Measurements from ENCODE around the gene FERMT2.

FERMT2 gene

DNA sequence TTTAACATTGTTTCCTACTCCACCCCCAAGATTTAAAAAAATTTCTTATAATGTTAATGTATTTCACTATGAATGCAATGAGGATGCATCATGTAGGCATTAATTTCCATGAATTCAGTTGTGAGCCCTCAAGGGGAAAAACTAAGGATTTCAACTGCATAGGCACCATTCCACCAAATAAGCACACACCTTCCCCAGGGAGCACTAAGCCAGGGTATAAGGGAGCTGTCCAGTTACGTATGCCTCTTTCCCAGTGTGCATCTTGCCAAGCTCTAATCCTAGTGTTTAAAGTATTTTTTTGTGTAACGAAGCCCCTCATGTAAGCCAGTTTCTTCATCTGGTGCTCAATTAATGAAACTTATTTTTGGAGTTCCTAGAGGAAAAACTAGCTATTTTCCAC, 6.6 kb downstream of the FERMT2 start:
- peaks cover 18% of the 10 kb centered on the region for H3K27me3 ChIP-seq
- H3K27ac ChIP-seq, result no peak overlapping the region
- TF ChIP-seq Cebpa-rat (IDR thresholded peaks at IDR 0.05), result no peak
- H3K9me3 ChIP-seq, result no peaks in the 10 kb centered on the region
- no peaks in the 10 kb centered on the region for H3K36me3 ChIP-seq
- no peak overlapping the region for H3K9ac ChIP-seq
- no peak overlapping the region for H3K4me3 ChIP-seq
- no peak overlapping the region for H3K4me2 ChIP-seq
- H4K20me1 ChIP-seq, result peaks cover 4% of the 10 kb centered on the region
- no peaks in the 10 kb centered on the region for H3K4me1 ChIP-seq

GRCh38 chr14:52939427-52939826, 11.4 kb downstream of the FERMT2 start:
- Histone ChIP-seq H3K27me3 (no peaks in the 10 kb centered on the region), H3K4me1 (no peaks in the 10 kb centered on the region), H3K4me2 (no peak overlapping the region), H3K27ac (no peak overlapping the region), H3K4me3 (no peak overlapping the region), H3K9me3 (no peaks in the 10 kb centered on the region), H4K20me1 (no peaks in the 10 kb centered on the region), H3K9ac (no peak overlapping the region), H3K36me3 (no peaks in the 10 kb centered on the region)
- no peak for TF ChIP-seq Cebpa-rat (IDR thresholded peaks at IDR 0.05)

DNA sequence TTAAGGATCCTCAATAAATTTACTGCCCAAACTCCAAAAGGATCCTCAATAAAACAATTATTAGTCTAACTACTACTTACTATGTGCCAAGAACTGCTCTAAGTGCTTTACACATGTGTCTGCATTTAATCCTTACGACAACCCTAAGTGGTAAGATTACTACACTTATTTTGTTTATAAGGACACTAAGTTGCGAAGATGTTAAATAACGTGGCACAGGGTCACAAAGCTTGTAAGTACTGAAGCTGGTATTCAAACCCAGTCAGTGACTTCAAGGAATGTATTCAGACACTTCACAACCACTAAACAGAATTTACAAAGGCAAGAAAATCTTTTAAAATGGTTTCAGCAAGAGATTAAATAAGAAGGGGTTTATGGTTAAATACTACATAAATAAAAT, 13.0 kb downstream of the FERMT2 start:
- Histone ChIP-seq H3K4me1 (no peaks in the 10 kb centered on the region), H3K9ac (no peak overlapping the region), H3K4me2 (no peak overlapping the region), H3K9me3 (no peaks in the 10 kb centered on the region), H3K4me3 (no peak overlapping the region), H3K36me3 (no peaks in the 10 kb centered on the region), H3K27ac (no peak overlapping the region), H3K27me3 (no peaks in the 10 kb centered on the region), H4K20me1 (no peaks in the 10 kb centered on the region)
- no peak for TF ChIP-seq Cebpa-rat (IDR thresholded peaks at IDR 0.05)

GRCh38 chr14:52937306-52937705, 13.5 kb downstream of the FERMT2 start:
- no peaks in the 10 kb centered on the region for H4K20me1 ChIP-seq
- H3K4me3 ChIP-seq, result no peak overlapping the region
- no peaks in the 10 kb centered on the region for H3K9me3 ChIP-seq
- H3K4me1 ChIP-seq, result no peaks in the 10 kb centered on the region
- H3K27ac ChIP-seq, result no peak overlapping the region
- H3K4me2 ChIP-seq, result no peak overlapping the region
- no peak overlapping the region for H3K9ac ChIP-seq
- no peak for TF ChIP-seq Cebpa-rat (IDR thresholded peaks at IDR 0.05)
- no peaks in the 10 kb centered on the region for H3K36me3 ChIP-seq
- H3K27me3 ChIP-seq, result no peaks in the 10 kb centered on the region

GRCh38 chr14:52936437-52936836, 14.4 kb downstream of the FERMT2 start:
- Histone ChIP-seq H3K9ac (no peak overlapping the region), H3K27ac (no peak overlapping the region), H3K4me3 (no peak overlapping the region), H3K36me3 (no peaks in the 10 kb centered on the region), H3K27me3 (no peaks in the 10 kb centered on the region), H4K20me1 (no peaks in the 10 kb centered on the region), H3K4me1 (no peaks in the 10 kb centered on the region), H3K9me3 (no peaks in the 10 kb centered on the region), H3K4me2 (no peak overlapping the region)
- no peak for TF ChIP-seq Cebpa-rat (IDR thresholded peaks at IDR 0.05)

GRCh38 chr14:52935833-52936232, 15.0 kb downstream of the FERMT2 start:
- H3K9ac ChIP-seq, result no peak overlapping the region
- H3K4me1 ChIP-seq, result no peaks in the 10 kb centered on the region
- no peaks in the 10 kb centered on the region for H3K36me3 ChIP-seq

GRCh38 chr14:52934762-52935161, 16.1 kb downstream of the FERMT2 start:
- H3K9ac ChIP-seq, result no peak overlapping the region
- no peaks in the 10 kb centered on the region for H3K4me1 ChIP-seq
- no peaks in the 10 kb centered on the region for H3K27me3 ChIP-seq
- H3K4me2 ChIP-seq, result no peak overlapping the region
- H3K27ac ChIP-seq, result no peak overlapping the region
- H3K36me3 ChIP-seq, result no peaks in the 10 kb centered on the region
- H3K4me3 ChIP-seq, result no peak overlapping the region
- H3K9me3 ChIP-seq, result no peaks in the 10 kb centered on the region
- H4K20me1 ChIP-seq, result no peaks in the 10 kb centered on the region
- TF ChIP-seq Cebpa-rat (IDR thresholded peaks at IDR 0.05), result no peak

More at GRCh38 chr14:52935833-52936232, 15.0 kb downstream of the FERMT2 start:
- no peak for TF ChIP-seq Cebpa-rat (IDR thresholded peaks at IDR 0.05)
- Histone ChIP-seq H3K27ac (no peak overlapping the region), H3K27me3 (no peaks in the 10 kb centered on the region), H3K9me3 (no peaks in the 10 kb centered on the region), H3K4me2 (no peak overlapping the region), H3K4me3 (no peak overlapping the region), H4K20me1 (no peaks in the 10 kb centered on the region)

- Histone ChIP-seq H3K4me3 (no peak overlapping the region), H3K4me2 (no peak overlapping the region), H4K20me1 (no peaks in the 10 kb centered on the region), H3K27ac (no peak overlapping the region), H3K4me1 (peaks cover 2% of the 10 kb centered on the region; the same call in 1 of the 2 replicates), H3K36me3 (no peaks in the 10 kb centered on the region), H3K9me3 (no peaks in the 10 kb centered on the region), H3K27me3 (no peaks in the 10 kb centered on the region), H3K9ac (no peak overlapping the region)
- TF ChIP-seq Cebpa-rat (IDR thresholded peaks at IDR 0.05), result no peak
Measured at GRCh38 chr14:52929192-52929807, 21.6 kb downstream of the FERMT2 start.

GRCh38 chr14:52926953-52927352, 23.9 kb downstream of the FERMT2 start:
- Histone ChIP-seq H4K20me1 (no peaks in the 10 kb centered on the region), H3K4me3 (no peak overlapping the region), H3K36me3 (no peaks in the 10 kb centered on the region), H3K27me3 (no peaks in the 10 kb centered on the region), H3K4me2 (no peak overlapping the region), H3K27ac (no peak overlapping the region), H3K9me3 (no peaks in the 10 kb centered on the region), H3K4me1 (peaks cover 15% of the 10 kb centered on the region), H3K9ac (no peak overlapping the region)
- no peak for TF ChIP-seq Cebpa-rat (IDR thresholded peaks at IDR 0.05)

DNA sequence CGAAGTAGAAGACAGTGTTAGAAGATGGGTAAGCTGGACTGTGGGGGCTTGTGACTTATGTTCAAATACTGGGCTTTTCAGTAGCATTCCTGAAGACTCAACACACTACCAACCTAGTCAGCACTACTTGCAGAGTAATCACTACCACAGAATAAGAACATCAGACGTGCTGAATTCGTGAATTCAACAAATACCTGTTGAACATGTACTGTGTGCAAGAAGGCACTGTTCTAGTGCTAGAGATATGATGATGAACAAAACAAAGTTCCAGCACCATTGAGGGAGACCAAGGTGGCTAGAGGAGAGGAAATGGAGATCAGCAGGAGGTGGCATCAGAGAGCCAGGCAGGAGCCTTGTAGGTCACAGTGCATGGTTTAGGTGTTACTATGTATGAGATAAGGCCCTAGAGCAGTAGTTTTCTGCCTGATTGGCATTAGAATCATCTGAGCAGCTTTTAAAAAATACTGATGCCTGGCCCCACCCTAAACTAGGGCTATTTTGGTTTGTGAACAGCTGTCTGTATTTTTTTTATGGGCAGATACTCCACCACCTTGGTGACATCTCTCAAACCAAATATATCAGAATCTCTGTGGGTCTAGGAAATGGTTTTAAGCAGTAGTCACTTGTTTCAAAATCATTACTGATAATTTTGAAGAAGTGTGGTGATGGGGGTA, 26.8 kb downstream of the FERMT2 start:
- Histone ChIP-seq H3K4me2 (no peak overlapping the region), H3K4me3 (no peak overlapping the region), H3K9ac (no peak overlapping the region), H3K27ac (no peak overlapping the region), H3K27me3 (no peaks in the 10 kb centered on the region), H3K36me3 (no peaks in the 10 kb centered on the region), H4K20me1 (no peaks in the 10 kb centered on the region), H3K9me3 (no peaks in the 10 kb centered on the region), H3K4me1 (peaks cover 28% of the 10 kb centered on the region)
- no peak for TF ChIP-seq Cebpa-rat (IDR thresholded peaks at IDR 0.05)

All from BLaER1 (cell line).